NCI-H69 (cell line): ENCODE results near the gene PDXP.
"Not testable (repeated sequence)": the region's sequence is repeated elsewhere in the genome, so short reads cannot be mapped to it uniquely, and the experiment has no call there.

ENCODE experiments used
- DNase-seq: peaks from one replicate; lab custom pipeline; 2025; lab: John Stamatoyannopoulos, UW

Gene PDXP

DNA sequence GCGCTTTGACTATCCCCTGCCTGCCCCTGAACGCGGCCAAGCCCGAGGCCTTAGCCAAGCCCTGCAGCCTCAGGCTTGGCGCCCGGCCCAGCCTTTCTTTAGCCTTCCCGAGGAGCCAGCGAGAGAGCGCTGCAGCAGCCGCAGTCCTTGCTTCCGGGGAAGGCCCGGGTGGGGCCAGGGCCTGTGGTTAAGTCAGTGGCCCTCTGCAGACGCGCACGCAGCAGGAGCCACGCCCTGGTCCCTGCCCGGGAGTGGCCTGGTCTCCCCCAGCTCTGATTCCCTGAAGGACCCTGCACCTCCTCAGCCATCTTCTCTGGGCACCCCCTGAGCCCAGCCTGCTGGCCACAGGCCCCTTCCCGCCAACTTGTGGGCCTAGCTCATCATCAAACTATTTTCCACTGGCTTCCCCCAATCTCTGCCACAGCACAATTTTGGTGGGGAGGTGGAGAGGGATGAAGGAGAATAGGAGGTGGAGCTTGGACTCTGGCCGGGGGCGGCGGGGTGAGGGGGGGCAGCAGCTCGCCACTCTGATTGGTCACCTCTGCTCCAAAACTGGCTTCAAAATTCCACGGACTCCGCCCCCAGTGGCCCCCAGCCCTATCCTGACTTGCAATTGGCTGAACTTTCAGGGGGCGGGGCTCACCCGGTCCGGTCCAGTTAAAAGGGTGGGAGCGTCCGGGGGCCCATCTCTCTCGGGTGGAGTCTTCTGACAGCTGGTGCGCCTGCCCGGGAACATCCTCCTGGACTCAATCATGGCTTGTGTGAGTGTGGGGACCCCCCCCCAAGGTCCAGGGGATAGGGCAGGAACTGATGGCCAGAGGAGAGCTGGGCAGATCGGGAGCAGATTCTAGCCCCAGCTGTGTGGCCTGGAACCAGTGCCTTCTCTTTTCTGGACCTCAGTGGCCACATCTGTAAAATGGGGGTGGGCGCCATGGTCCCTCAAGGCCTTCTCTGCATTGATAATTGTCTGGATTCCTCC lies 16.7 kb downstream of the PDXP start, which contains the start of gene LGALS1:
TSS of gene LGALS1 (plus strand) at position 686 of the 979 bp plus-strand sequence. CDS start at position 753, 67 bp downstream.
- DNase-seq, result peak; percentile 88

DNA sequence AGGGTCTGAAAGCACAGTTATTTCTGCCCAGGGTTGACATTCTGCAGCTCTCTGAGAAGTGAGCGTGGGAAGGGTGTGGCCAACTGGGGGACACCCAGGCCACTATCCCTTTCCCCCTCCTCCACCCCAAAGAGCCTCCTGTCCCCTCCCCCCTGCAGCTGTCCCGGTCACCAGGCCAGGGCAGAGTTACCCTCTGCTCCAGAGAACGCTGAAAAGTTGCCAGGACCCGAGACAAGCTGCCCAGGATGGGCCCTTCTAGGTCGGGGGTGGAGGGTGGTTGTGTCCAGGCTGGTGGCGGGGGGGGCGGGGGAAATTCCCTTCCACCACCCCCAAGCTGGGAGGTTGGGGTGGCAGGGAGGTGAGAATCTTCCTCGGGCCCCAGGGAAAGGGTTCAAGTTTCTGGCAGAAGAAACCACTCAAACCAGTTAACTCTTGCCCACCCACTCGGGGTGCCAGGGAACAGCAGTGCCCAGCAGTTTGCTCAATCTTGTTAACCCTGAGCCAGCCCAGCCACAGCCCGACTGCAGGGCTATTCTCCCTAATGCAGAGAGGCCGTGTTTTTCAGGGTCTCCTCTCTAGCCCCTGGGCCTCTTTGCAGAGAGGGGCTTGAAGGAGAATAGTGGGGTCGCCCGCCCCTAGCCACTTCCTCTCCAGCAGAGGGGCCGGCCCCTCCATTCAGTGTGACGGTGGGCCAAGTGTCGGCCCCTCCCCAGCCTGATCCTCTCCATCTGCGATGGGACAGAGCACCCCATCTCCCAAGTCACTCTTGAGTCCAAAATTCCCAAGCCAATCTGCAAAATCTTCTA lies 17.6 kb downstream of the PDXP start:
- DNase-seq, result peak; percentile 39

DNA sequence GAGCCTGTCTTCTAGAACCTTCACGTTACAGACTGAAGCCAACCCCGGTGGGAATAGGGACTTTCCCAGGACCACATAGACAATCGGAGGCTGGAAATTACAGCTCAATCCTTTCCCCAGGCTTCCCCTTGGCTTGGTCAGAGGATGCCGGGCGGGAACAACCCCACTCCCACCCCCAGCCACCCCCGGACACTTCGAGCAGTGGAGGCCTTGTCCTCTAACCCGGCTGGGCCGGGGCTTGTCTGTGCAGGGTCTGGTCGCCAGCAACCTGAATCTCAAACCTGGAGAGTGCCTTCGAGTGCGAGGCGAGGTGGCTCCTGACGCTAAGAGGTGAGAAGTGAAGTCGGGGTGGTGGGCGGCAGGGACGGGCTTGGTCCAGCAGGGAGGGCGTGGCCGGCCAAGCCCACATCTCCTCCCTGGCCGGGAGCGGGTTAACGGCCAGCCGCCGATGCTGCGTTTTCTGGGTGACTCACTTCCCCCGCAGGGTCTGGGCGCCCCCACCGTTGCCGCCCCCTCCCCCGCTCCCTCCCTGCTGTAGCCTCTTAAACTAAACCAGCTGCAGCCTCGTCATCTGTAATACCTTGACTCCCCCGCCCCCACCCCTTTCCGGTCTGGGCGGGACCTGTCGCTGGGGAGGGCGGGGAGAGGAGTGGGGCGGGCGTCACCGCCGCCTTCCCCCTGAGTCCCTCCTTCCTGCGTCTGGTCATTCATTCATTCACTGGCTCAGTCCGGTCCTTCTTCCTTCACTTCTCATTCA lies 18.4 kb downstream of the PDXP start:
- peak; percentile 96 for DNase-seq

DNA sequence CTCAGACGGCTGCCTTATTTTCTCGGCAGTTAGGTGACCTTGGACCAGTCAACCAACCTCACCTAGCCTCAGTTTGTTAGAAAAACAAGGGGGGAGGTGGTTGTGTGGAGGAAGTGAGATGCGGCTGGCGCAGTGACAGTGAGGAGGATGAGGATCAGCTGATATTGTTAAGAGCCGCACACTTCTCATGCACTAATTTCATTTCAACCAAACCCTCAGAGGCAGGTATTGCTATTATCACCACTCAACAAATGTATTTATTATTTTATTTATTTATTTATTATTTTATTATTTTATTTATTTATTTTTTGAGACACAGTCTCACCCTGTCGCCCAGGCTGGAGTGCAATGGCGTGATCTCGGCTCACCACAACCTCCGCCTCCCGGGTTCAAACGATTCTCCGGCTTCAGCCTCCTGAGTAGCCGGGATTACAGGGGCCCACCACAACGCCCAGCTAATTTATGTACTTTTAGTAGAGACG lies 19.0 kb downstream of the PDXP start:
- DNase-seq, result no peak

DNA sequence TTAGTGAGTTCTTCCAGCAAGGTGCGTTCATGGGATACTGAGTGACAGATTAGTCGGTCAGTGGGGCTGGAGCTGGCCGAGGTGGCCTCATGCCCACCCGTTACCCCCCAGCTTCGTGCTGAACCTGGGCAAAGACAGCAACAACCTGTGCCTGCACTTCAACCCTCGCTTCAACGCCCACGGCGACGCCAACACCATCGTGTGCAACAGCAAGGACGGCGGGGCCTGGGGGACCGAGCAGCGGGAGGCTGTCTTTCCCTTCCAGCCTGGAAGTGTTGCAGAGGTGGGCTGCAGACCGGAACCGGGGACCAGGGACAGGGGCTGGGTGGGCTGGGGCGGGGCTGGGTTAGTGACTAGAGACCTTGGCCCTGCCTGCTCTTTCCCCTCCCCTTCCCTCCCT lies 19.8 kb downstream of the PDXP start:
- DNase-seq, result no peak

DNA sequence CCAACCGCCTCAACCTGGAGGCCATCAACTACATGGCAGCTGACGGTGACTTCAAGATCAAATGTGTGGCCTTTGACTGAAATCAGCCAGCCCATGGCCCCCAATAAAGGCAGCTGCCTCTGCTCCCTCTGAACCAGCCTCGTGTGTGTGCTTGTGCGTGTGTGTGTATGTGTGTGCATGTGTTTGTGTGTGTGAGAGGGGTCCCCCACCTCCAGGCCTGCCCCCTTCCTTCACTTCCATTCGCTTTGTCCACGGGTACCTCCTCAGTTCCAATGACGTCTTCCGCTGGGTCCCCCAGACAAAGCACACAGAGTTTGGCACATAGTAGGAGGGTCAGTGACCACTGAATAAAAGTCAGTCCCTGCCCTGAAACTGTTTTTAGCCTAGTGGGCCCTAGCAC lies 21.1 kb downstream of the PDXP start:
- DNase-seq, result no peak

DNA sequence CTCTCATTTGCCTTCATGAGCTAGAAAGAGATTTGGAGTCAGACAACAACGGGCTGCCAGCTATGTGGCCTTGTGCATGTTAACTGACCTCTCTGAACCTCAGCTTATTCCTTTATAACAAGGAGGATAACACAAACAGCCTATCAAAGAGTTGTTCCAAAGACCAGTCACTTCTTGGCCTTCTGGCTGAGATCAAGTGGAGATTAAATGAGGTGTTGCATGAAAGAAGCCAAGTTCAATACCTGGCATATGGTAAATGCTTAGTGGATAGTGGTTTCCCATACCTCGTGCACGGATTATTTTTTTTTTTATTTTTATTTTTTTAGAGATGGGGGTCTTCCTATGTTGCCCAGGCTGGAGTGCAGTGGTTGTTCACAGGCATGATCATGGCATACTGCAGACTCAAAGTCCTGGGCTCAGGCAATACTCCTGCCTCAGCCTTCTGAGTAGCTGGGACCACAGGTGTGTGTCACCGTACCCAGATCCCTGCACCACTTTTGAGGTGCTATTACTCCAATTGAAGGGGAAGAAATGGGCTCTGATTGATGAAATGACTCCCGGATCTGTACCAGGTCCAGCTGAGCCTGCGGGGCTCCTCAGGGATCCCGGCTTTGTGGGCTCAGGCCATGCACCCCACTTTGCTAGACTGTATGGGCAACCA lies 21.8 kb downstream of the PDXP start:
- DNase-seq, result no peak

DNA sequence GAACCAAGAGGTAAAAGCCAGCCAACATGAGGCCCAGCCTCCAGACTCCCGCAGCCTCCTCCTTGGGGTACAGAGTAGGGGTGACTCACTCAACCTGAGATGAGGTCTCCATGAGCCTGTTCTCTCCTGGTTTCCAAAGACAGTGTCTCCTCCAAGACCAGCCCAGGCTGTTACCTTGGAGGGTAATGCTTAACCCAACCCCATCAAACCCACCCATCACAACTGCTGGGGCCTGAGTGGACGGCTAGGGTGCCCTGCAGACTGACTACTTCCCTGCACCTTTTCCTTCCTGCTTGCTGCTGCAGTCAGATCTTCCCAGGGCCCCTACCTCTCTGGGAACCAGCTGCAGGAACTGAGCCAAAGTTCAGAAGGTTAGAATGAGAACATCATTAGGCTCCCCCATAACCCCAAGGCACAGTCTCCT lies 22.5 kb downstream of the PDXP start:
- no peak for DNase-seq

DNA sequence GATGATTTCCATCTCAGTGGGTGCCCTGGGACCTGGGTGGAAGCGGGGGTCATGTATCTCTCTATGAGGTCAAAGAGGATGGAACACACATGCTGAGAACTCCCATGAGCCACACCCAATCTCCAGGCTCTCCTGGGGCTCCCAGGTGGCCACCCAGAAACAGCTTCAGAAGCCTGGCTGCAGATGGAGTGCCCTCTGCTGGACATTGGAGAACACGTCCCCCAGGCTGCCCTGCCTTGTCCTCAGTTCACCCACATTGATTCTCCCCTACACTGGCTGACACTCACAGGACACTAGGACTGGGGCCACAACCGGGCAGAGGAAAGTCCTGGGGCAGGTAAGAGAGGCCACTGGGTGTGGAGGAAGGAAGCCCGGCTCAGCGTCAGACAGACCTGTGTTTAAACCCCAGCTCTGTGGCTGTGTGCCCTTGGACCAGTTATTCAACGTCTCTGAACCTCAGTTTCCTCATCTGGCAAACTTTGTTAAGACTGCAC lies 23.1 kb downstream of the PDXP start:
- peak; percentile 79 for DNase-seq

DNA sequence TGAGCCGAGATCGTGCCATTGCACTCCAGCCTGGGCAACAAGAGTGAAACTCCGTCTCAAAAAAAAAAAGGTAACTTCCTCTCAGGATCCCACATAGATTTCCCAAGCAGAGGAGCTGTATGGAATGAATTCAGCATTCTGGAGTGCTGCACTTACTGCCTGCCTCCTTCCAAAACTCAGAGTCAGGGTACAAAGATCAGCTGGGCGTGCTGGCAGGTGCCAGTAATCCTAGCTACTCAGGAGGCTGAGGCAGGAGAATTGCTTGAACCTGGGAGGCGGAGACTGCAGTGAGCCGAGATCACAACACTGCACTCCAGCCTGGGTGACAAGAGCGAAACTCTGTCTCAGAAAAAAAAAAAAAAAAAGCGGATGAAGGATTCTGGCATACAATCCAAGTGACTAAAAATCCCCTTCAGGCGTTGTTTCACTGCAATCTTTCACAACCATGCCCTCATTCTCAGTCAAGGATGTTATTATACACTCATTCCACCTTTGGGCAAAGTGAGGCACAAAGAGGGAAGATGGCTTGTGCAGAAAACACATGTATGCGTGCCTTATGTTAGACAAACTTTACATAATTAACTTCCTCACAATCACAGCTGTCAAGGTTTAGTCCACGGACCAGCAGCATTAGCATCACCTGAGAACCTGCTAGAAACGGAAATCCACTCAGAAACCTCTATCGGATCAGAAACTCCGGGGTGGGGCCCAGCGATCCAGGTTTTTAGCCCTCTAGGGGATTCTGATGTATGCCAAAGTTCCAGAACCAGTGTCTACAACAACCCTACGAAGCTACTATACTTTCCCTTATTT lies 26.5 kb downstream of the PDXP start:
- DNase-seq, result no peak

DNA sequence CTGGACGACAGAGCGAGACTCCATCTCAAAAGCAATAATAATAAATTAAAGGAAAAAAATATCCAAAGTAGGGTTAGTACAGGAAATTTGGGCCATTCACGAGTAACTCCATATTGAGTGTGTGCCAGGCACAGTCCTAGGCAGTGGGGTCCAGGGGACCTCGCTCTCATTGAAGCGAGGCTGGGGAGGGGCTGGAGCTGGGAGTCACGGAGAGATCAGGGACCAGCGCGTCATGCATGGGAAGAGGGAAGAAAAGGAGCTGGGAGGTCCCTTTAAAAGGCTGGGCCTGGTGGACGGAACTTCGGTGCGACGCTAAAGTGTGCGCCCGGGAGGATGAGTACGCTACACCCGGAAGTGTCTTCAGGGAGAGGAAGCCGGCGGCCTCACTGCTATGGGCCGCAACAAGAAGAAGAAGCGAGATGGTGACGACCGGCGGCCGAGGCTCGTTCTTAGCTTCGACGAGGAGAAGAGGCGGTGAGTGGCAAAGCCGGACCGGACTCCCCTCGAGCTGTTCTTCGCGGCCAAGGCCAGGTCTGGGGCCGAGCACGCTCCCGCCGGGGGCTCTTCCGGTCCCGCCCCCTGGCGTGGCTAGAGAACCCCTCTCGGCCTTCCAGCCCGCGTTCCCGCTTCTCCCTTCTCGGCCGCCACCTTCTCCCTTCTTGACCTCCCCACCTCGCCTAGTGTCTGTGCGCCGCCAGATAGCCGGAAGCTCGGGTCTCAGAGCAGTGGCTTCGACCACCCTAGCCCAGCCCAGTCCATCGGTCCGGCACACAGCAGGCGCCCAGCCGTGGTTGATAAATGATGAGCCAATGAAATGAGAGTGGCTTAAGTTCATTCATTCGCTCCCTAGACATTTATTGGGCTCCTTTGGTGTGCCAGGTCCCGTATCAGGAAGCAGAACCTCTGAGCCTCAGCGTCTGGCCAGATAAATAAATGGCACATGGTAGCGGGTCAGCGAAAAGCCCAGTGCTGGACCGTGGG lies 27.8 kb downstream of the PDXP start, which contains the start of gene NOL12:
TSS of gene NOL12 (plus strand) at position 342 of the 981 bp plus-strand sequence. CDS start at position 392, 50 bp downstream.
- peak; percentile 92 for DNase-seq

DNA sequence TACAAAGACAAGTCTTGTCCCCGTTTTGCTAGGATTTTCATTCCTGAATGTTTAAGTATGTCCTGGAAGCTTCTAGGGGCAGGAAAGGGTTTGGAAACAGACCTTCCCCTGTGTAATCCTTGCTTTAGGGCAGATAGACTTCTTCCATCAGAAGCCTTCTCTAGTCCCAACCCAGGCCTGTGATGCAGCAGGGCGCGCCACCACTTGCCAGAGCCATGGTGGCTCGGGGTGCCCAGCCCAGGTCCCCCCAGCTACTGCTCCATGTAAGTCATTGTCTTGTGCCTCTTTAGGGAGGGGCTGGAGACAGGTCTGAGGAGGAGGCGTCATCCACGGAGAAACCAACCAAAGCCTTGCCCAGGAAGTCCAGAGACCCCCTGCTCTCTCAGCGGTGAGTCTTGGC lies 31.9 kb downstream of the PDXP start:
- no peak for DNase-seq

DNA sequence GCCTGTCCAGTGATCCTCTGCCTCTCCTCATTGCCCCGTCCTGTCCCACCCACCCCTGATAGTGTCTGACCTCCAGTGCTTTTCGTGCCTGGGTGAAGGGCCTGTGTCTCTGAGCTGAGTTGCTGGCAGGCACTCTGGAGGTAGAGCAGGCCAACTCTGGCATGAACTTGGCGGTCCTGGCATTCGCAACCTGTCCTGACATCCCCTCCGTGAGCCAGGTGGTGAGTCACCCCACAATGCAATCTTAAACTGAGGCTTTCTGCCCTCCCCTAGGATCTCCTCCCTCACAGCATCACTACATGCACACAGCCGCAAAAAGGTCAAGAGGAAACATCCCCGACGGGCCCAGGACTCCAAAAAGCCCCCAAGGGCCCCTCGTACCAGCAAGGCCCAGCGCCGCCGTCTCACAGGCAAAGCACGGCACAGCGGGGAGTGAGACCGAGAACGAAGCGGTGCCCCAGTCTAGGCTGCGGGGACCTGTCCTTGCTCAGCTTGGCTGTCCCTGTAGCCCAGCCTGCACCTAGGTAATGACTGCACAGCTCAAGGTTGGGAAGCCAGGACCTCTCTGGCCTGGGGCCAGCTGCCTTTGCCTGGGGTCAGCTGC lies 32.5 kb downstream of the PDXP start:
- no peak for DNase-seq

DNA sequence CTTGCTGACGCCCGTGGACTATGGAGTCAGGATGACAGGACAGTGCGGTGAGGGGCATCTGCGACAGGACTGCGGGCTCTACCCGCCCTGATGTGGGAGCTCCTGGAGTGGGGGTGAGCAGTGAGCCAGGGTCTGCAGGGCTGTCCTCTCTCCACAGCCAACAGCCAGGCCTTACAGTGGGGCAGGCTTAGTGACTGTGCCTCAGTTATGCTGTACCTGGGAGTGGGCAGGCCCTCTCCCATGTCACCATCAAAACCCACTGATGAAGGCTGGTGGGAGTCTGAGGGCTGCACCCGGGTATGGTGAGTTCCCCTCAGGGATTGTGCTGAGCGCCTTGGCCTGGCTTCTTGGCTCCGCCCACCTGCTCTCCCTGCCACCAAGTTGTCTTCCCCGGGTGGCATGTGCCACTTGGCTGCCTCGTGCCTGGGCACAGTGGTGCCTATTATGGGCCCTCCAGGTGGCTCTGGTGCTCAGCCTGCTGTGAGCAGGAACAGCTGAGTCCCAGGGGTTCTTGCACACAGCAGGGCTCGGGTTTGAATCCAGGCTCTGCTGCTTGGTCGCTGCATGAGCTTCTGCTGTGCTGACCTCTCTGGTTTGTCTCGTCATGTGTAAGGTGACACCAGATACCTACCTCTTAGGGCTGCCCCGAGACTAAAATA lies 34.2 kb downstream of the PDXP start:
- no peak for DNase-seq

DNA sequence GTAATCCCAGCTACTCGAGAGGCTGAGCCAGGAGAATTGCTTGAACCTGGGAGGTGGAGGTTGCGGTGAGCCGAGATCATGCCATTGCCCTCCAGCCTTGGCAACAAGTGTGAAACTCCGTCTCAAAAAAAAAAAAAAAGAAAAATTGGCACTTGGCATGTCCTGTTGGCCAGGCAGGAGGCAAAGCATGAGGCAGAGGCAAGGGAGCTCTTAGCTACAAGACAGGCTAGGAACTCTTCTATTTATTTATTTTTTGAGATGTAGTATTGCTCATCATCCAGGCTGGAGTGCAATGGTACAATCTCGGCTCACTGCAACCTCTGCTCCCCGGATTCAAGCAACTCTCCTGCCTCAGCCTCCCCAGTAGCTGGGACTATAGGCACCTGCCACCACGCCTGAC lies 35.6 kb downstream of the PDXP start:
- DNase-seq, result not testable (repeated sequence)

DNA sequence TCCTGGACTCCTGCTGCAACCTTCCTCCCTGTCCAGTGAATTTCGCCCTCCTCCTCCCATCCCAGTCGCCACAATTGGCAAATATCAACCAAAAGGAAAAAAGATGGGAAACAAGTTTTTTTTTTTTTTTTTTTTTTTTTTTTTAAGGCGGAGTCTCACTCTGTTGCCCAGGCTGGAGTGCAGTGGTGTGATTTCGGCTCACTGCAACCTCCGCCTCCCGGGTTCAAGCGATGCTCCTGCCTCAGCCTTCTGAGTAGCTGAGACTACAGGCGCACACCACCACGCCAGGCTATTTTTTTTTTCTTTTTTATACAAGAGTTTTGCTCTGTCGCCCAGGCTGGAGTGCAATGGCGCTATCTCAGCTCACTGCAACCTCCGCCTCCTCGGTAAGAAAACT lies 37.7 kb downstream of the PDXP start:
- not testable (repeated sequence) for DNase-seq

DNA sequence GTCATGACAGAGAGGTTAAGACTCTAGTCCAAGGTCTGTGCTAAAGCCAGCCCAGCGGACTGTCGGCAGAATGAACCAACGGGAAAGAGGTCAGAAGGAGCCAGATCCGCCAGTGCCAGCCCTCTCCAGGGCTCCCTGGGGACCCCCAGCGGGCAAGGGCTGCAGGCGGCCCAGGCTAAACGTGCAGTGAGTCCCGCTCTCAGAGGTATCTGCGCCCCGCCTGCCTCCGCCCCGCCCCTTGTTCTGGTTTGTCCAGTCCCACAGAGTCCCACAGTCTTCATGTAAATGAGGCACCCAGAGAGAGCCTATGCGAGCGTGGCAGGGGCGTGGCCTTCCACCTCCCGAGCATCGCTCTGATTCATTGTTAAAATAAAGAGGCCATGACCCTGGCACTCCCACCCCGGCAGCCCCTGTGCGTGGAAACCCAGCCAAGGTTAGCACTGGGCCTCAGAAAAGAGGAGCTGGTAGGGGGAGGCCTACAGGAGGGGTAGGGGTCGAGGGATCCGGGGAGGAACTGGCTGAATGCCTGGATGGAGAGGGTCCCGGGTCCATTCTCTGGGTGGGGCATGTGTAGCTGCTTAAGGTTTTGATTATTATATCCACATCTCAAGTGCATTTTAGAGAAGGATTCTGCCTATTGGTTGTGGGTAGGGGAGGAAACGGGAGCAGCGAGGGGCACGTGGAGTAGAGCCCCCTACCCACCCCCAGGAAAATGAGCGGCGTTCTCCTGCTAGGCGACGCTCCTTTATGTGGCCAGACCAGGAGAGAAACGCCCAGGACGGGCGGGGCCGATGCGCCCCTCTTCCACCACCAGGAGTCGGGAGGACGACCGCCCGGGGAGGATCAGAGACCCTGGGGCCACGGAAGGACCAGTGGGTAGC lies 38.4 kb downstream of the PDXP start, which contains the start of gene TRIOBP:
TSS of gene TRIOBP (plus strand) at position 392 of the 881 bp plus-strand sequence. CDS start 4,318 bp downstream, outside the sequence.
- DNase-seq, result peak; percentile 99
